Measurements from ENCODE around the gene CNBD2.

- TF ChIP-seq POLR2A (IDR thresholded peaks at IDR 0.05) (no peak), CTCF (IDR thresholded peaks at IDR 0.05 in 4 of 5, conservative IDR thresholded peaks at IDR 0.05 in 1 of 5) (no peak)
Observed at GRCh38 chr20:35985806-35986205, 17.4 kb downstream of the CNBD2 start.

Data from gastrocnemius medialis (tissue), 4 donors.